Osteoblast (primary cell): ENCODE measurements around the gene EMSY. TPM values are rescaled to one million over a fixed set of nuclear protein-coding genes. Genes with fewer than 3 reads are reported as not detected.

Source experiments
- DNase-seq: peaks from one replicate; pipeline ENCODE4 v3.0.0; 2011; ENCODE audit warnings: low spot score, mixed read lengths; ENCODE audit not compliant: insufficient read length; ENCODE audit errors: missing footprints
- H2AFZ ChIP-seq: 2 replicates; pipeline ENCODE4 v1.6.0; 2011; ENCODE audit warnings: mild to moderate bottlenecking, low read length
- H3K27ac ChIP-seq: 2 replicates; pipeline ENCODE4 v1.5.1; 2011; ENCODE audit warnings: mild to moderate bottlenecking, low read depth, low read length, moderate library complexity
- H3K27me3 ChIP-seq: 2 replicates; pipeline ENCODE4 v1.6.0; 2012; ENCODE audit warnings: mild to moderate bottlenecking, control low read depth, inconsistent platforms, low read length, moderate library complexity; ENCODE audit not compliant: insufficient read depth
- H3K36me3 ChIP-seq: 2 replicates; pipeline ENCODE4 v1.5.1; 2011; ENCODE audit warnings: mild to moderate bottlenecking, low read length, control low read depth, moderate library complexity; ENCODE audit not compliant: insufficient read depth
- H3K4me1 ChIP-seq: 2 replicates; pipeline ENCODE4 v1.5.1; 2011; ENCODE audit warnings: mild to moderate bottlenecking, low read length, control low read depth, moderate library complexity; ENCODE audit not compliant: insufficient read depth
- H3K4me2 ChIP-seq: 2 replicates; pipeline ENCODE4 v1.6.0; 2011; ENCODE audit warnings: mild to moderate bottlenecking, low read length; ENCODE audit not compliant: insufficient read depth
- H3K4me3 ChIP-seq: fragments of 200-600 bp; sonication (generic); 3 replicates; pipeline ENCODE4 v1.5.1; 2012; ENCODE audit warnings: mild to moderate bottlenecking, low read length, inconsistent platforms; ENCODE audit not compliant: insufficient read depth
- H3K79me2 ChIP-seq: 2 replicates; pipeline ENCODE4 v1.6.0; 2012; ENCODE audit warnings: mild to moderate bottlenecking, low read length, control low read depth, inconsistent platforms; ENCODE audit not compliant: insufficient read depth
- H3K9me3 ChIP-seq: 2 replicates; pipeline ENCODE4 v1.5.1; 2011; ENCODE audit warnings: low read depth, low read length, control low read depth
- H4K20me1 ChIP-seq: 2 replicates; pipeline ENCODE4 v1.6.0; 2012; ENCODE audit warnings: mild to moderate bottlenecking, low read length, control low read depth; ENCODE audit not compliant: insufficient read depth
- CTCF ChIP-seq: IDR thresholded peaks from 2 replicates; pipeline ENCODE4 v1.5.1; 2011; ENCODE audit warnings: mild to moderate bottlenecking, low read depth, low read length, moderate library complexity; ENCODE audit errors: extremely low read depth
- total RNA-seq: library from RNA; depleted of rRNA; stranded (reverse); fragments of >200 nt; gene quantifications from 2 replicates; pipeline ENCODE4 v1.2.3, GENCODE V29; 2012

The EMSY gene
- total RNA-seq, 1 donor, result 17.4 TPM

- Histone ChIP-seq H3K27me3 (no peaks in the 10 kb centered on the region), H3K4me3 (no peak overlapping the region), H3K4me2 (no peak overlapping the region), H3K36me3 (no peaks in the 10 kb centered on the region), H3K79me2 (no peaks in the 10 kb centered on the region), H3K4me1 (no peaks in the 10 kb centered on the region), H4K20me1 (no peaks in the 10 kb centered on the region), H2AFZ (no peak overlapping the region), H3K27ac (no peak overlapping the region), H3K9me3 (no peaks in the 10 kb centered on the region)
- DNase-seq, result peak; percentile 37
- TF ChIP-seq CTCF, result no peak
Measured at GRCh38 chr11:76436020-76436419, 8.8 kb upstream of the EMSY start.

GRCh38 chr11:76443268-76443980 is 1.4 kb upstream of the EMSY start:
- DNase-seq, result peak; percentile 78
- Histone ChIP-seq H3K4me3 (peak overlapping the region; percentile 90), H2AFZ (peak overlapping the region; percentile 98), H3K4me1 (peaks cover 13% of the 10 kb centered on the region), H3K79me2 (peaks cover 38% of the 10 kb centered on the region), H3K27me3 (no peaks in the 10 kb centered on the region), H4K20me1 (peaks cover 9% of the 10 kb centered on the region), H3K27ac (peak overlapping the region; percentile 97), H3K4me2 (peak overlapping the region; percentile 93), H3K36me3 (peaks cover 11% of the 10 kb centered on the region), H3K9me3 (no peaks in the 10 kb centered on the region)
- no peak for TF ChIP-seq CTCF

GRCh38 chr11:76444065-76444383 is 794 bp upstream of the EMSY start:
- H3K9me3 ChIP-seq, result no peaks in the 10 kb centered on the region
- H3K4me3 ChIP-seq, result peak overlapping the region; percentile 90
- no peak for TF ChIP-seq CTCF
- H3K4me1 ChIP-seq, result peaks cover 13% of the 10 kb centered on the region
- H3K4me2 ChIP-seq, result peak overlapping the region; percentile 93
- DNase-seq, result no peak
- peaks cover 15% of the 10 kb centered on the region for H3K36me3 ChIP-seq
- peak overlapping the region; percentile 97 for H3K27ac ChIP-seq
- H3K79me2 ChIP-seq, result peaks cover 38% of the 10 kb centered on the region
- H4K20me1 ChIP-seq, result peaks cover 9% of the 10 kb centered on the region
- H2AFZ ChIP-seq, result peak overlapping the region; percentile 98
- no peaks in the 10 kb centered on the region for H3K27me3 ChIP-seq

- Histone ChIP-seq H2AFZ (peak overlapping the region; percentile 98), H3K27me3 (no peaks in the 10 kb centered on the region), H3K27ac (peak overlapping the region; percentile 97), H3K4me3 (peak overlapping the region; percentile 90), H3K36me3 (peaks cover 21% of the 10 kb centered on the region), H4K20me1 (peaks cover 9% of the 10 kb centered on the region), H3K4me1 (peaks cover 13% of the 10 kb centered on the region), H3K79me2 (peaks cover 40% of the 10 kb centered on the region), H3K9me3 (no peaks in the 10 kb centered on the region), H3K4me2 (peak overlapping the region; percentile 93)
- peak; percentile 12 for TF ChIP-seq CTCF
- peak; percentile 86 for DNase-seq
Measured at GRCh38 chr11:76445121-76446084, 585 bp downstream of the EMSY start.
